H1 (cell line): Measurements from ENCODE around the gene DUSP1. TPM values are rescaled to one million over a fixed set of nuclear protein-coding genes. Genes with fewer than 3 reads are reported as not detected.

ENCODE experiments used
- CTCF ChIA-PET: fragments of 300-600 bp; sonication (Branson Sonifier 250); formaldehyde crosslinking; loops from one replicate; lab custom pipeline; 2021; ENCODE audit not compliant: partially characterized antibody; lab: Charles Lee
- POLR2A ChIA-PET: fragments of 300-600 bp; sonication (Branson Sonifier 250); formaldehyde crosslinking; loops from one replicate; lab custom pipeline; 2021; ENCODE audit warnings: inconsistent platforms; ENCODE audit not compliant: partially characterized antibody; lab: Charles Lee
- DNase-seq, 2 experiments: peaks; one replicate each; pipeline versions ENCODE4 v3.0.0 to v3.0.0-alpha.2; 2010 to 2022; ENCODE audit warnings: low spot score in 2 of 2, low read depth in 1 of 2, mixed read lengths in 1 of 2
- FAIRE-seq: peaks from 2 replicates; lab custom pipeline; 2011; peaks lifted over from hg19 to GRCh38; lab: Jason Lieb, UNC
- H2AFZ ChIP-seq: 2 replicates; pipeline ENCODE4 v1.8.1; 2012; ENCODE audit warnings: low read length, inconsistent platforms
- H2AK5ac ChIP-seq: 2 replicates; pipeline ENCODE4 v1.6.1; 2013; ENCODE audit warnings: low read depth, low read length
- H2BK120ac ChIP-seq: replicated peaks from 2 replicates; pipeline ENCODE3; 2013; ENCODE audit warnings: low read depth, low read length, inconsistent platforms
- H2BK12ac ChIP-seq: 2 replicates; pipeline ENCODE4 v1.6.1; 2013; ENCODE audit warnings: low read depth, low read length
- H2BK15ac ChIP-seq: 2 replicates; pipeline ENCODE4 v1.6.1; 2013; ENCODE audit warnings: low read length
- H2BK20ac ChIP-seq: 2 replicates; pipeline ENCODE4 v1.6.1; 2013; ENCODE audit warnings: low read length
- H2BK5ac ChIP-seq: 2 replicates; pipeline ENCODE4 v1.6.1; 2013; ENCODE audit warnings: low read depth, low read length
- H3K14ac ChIP-seq: 2 replicates; pipeline ENCODE4 v1.6.1; 2013; ENCODE audit warnings: inconsistent platforms; ENCODE audit not compliant: insufficient read length
- H3K18ac ChIP-seq: 2 replicates; pipeline ENCODE4 v1.6.1; 2013; ENCODE audit warnings: low read length; ENCODE audit errors: extremely low read depth
- H3K23ac ChIP-seq: 2 replicates; pipeline ENCODE4 v1.6.1; 2013; ENCODE audit warnings: inconsistent platforms; ENCODE audit not compliant: insufficient read length
- H3K23me2 ChIP-seq: 2 replicates; pipeline ENCODE4 v1.6.1; 2013; ENCODE audit warnings: low read depth, low read length
- H3K27ac ChIP-seq: 2 replicates; pipeline ENCODE4 v1.6.1; 2011; ENCODE audit warnings: low read depth, low read length, inconsistent platforms
- H3K27me3 ChIP-seq, 4 experiments: replicated peaks in 1 of 4; 1 replicate in 1 of 4; 2 replicates in 3 of 4; pipeline versions ENCODE4 v1.6.1 to v1.8.1; 2011 to 2013; ENCODE audit warnings: low read length in 3 of 4, mild to moderate bottlenecking in 3 of 4, inconsistent platforms in 2 of 4, mixed read lengths in 2 of 4, moderate library complexity in 1 of 4; ENCODE audit not compliant: control insufficient read depth in 3 of 4, insufficient read depth in 3 of 4; ENCODE audit errors: extremely low read depth in 1 of 4
- H3K36me3 ChIP-seq, 4 experiments: 2 replicates each; pipeline versions ENCODE4 v1.6.1 to v1.8.1; 2011 to 2013; ENCODE audit warnings: mild to moderate bottlenecking in 4 of 4, low read length in 3 of 4, moderate library complexity in 2 of 4, control low read depth in 1 of 4, inconsistent platforms in 1 of 4; ENCODE audit not compliant: insufficient read depth in 4 of 4, control insufficient read depth in 2 of 4
- H3K4ac ChIP-seq: replicated peaks from 2 replicates; pipeline ENCODE3; 2013; ENCODE audit warnings: low read length, low read depth, mixed read lengths, inconsistent platforms; ENCODE audit not compliant: insufficient read length
- H3K4me1 ChIP-seq, 4 experiments: replicated peaks in 1 of 4; 1 replicate in 1 of 4; 2 replicates in 3 of 4; pipeline versions ENCODE4 v1.6.1 to v1.8.1; 2011 to 2013; ENCODE audit warnings: low read length in 3 of 4, inconsistent platforms in 2 of 4, mixed read lengths in 1 of 4; ENCODE audit not compliant: insufficient read depth in 4 of 4, control insufficient read depth in 3 of 4
- H3K4me2 ChIP-seq, 2 experiments: 2 replicates each; pipeline versions ENCODE4 v1.6.1 to v1.8.1; 2011 to 2013; ENCODE audit warnings: low read depth in 2 of 2, low read length in 2 of 2, control low read depth in 1 of 2, inconsistent platforms in 1 of 2, mild to moderate bottlenecking in 1 of 2; ENCODE audit not compliant: insufficient read depth in 1 of 2
- H3K4me3 ChIP-seq, 4 experiments: fragments of 200-600, 300-600 bp in 1 of 4; sonication (generic), shearing (Covaris generic), sonication (Bioruptor Twin) in 1 of 4; 2 replicates each; pipeline versions ENCODE4 v1.5.1 to v1.8.1; 2011 to 2016; ENCODE audit warnings: low read length in 4 of 4, low read depth in 3 of 4, control low read depth in 2 of 4, inconsistent platforms in 2 of 4, mild to moderate bottlenecking in 2 of 4, mixed read lengths in 1 of 4, moderate library complexity in 1 of 4; ENCODE audit not compliant: insufficient read depth in 2 of 4; ENCODE audit errors: extremely low read depth in 1 of 4
- H3K56ac ChIP-seq: replicated peaks from 2 replicates; pipeline ENCODE3; 2013; ENCODE audit warnings: low read depth, mild to moderate bottlenecking, mixed read lengths, low read length, inconsistent platforms; ENCODE audit not compliant: insufficient read length
- H3K79me1 ChIP-seq: 2 replicates; pipeline ENCODE4 v1.6.1; 2013; ENCODE audit warnings: low read depth, low read length, control low read depth
- H3K79me2 ChIP-seq, 2 experiments: 2 replicates each; pipeline versions ENCODE4 v1.6.1 to v1.8.1; 2012 to 2013; ENCODE audit warnings: low read length in 2 of 2, mild to moderate bottlenecking in 2 of 2, inconsistent platforms in 1 of 2; ENCODE audit not compliant: insufficient read depth in 2 of 2, control insufficient read depth in 1 of 2
- H3K9ac ChIP-seq, 4 experiments: replicated peaks in 1 of 4; 1 replicate in 1 of 4; 2 replicates in 3 of 4; pipeline versions ENCODE4 v1.6.1 to v1.8.1; 2011 to 2013; ENCODE audit warnings: low read depth in 3 of 4, low read length in 3 of 4, control low read depth in 2 of 4, mild to moderate bottlenecking in 2 of 4, moderate library complexity in 2 of 4, inconsistent platforms in 1 of 4; ENCODE audit errors: extremely low read depth in 1 of 4
- H3K9me3 ChIP-seq, 2 experiments: 2 replicates each; pipeline versions ENCODE4 v1.6.1 to v1.8.1; 2012 to 2013; ENCODE audit warnings: mild to moderate bottlenecking in 2 of 2, moderate library complexity in 2 of 2, control low read depth in 1 of 2, inconsistent platforms in 1 of 2, low read depth in 1 of 2, low read length in 1 of 2, mixed read lengths in 1 of 2; ENCODE audit not compliant: insufficient read depth in 2 of 2
- H4K20me1 ChIP-seq, 2 experiments: replicated peaks in 1 of 2; 2 replicates each; pipeline versions ENCODE3 to v1.8.1; 2011 to 2013; ENCODE audit warnings: inconsistent platforms in 2 of 2, low read length in 2 of 2, mild to moderate bottlenecking in 1 of 2; ENCODE audit not compliant: insufficient read depth in 2 of 2, control insufficient read depth in 1 of 2
- H4K5ac ChIP-seq: 2 replicates; pipeline ENCODE4 v1.6.1; 2013; ENCODE audit warnings: low read length, low read depth, mixed read lengths, inconsistent platforms; ENCODE audit not compliant: insufficient read length
- H4K8ac ChIP-seq: 2 replicates; pipeline ENCODE4 v1.8.0; 2013; ENCODE audit warnings: mild to moderate bottlenecking, moderate library complexity, low read length, inconsistent platforms; ENCODE audit not compliant: insufficient read depth; ENCODE audit errors: extremely low read depth
- H4K91ac ChIP-seq: replicated peaks from 2 replicates; pipeline ENCODE3; 2013; ENCODE audit warnings: low read length, mixed read lengths, inconsistent platforms; ENCODE audit not compliant: insufficient read length
- ASH2L ChIP-seq: fragments of 200-600, 300-600 bp; sonication (generic); IDR thresholded peaks from one replicate; pipeline ENCODE4 v1.7.1; 2017; ENCODE audit warnings: low read length
- POLR2AphosphoS5 ChIP-seq: IDR thresholded peaks from 2 replicates; pipeline ENCODE4 v1.6.1; 2011; ENCODE audit warnings: low read depth, low read length
- SP4 ChIP-seq: IDR thresholded peaks from 2 replicates; pipeline ENCODE4 v1.6.1; 2012; ENCODE audit warnings: low read length, inconsistent platforms
- SRF ChIP-seq: IDR thresholded peaks from 2 replicates; pipeline ENCODE4 v1.6.1; 2011; ENCODE audit warnings: mild to moderate bottlenecking, low read depth, low read length, moderate library complexity
- WGBS, 2 experiments: shearing (Covaris generic) in 1 of 2; methylation state at CpG; one replicate each; pipeline versions ENCODE4 v1.1.6 to v1.1.7; 2013 to 2015; ENCODE audit warnings: low lambda C conversion rate in 2 of 2, mixed read lengths in 2 of 2, inconsistent platforms in 1 of 2, low coverage in 1 of 2, missing lambda C conversion rate in 1 of 2; ENCODE audit not compliant: insufficient replicate concordance in 2 of 2, insufficient coverage in 1 of 2, insufficient read length in 1 of 2; ENCODE audit errors: extremely low coverage in 1 of 2, missing lambda C conversion rate in 1 of 2; 5-methylcytosine and 5-hydroxymethylcytosine counted together
- polyA plus RNA-seq, 7 experiments: library from polyadenylated mRNA; depleted of rRNA in 3 of 7; stranded (reverse) in 5 of 7; unstranded in 2 of 7; fragments of >200 nt in 5 of 7; fragments of 200-250 nt in 2 of 7; gene quantifications; 1 replicate in 5 of 7; 2 replicates in 1 of 7; 4 replicates in 1 of 7; pipeline versions ENCODE4 v1.2.1 to v1.2.3, GENCODE V29; 2011 to 2013; ENCODE audit warnings: missing spikeins in 2 of 7, mixed read lengths in 2 of 7
- total RNA-seq: library from RNA; stranded (reverse); fragmentation: NEBNext Ultra II Directional; extraction: Animal tissue kit (Norgen Biotek cat#: 25700); gene quantifications from 2 replicates; pipeline ENCODE4 v1.2.1, GENCODE V29; 2021

The DUSP1 gene
- total and polyA plus RNA-seq, 2 of the 8 experiments (the other 6 are each of a cell fraction or from before 2014, with no cell fraction given) = 6.5 to 11.7 TPM

DNA sequence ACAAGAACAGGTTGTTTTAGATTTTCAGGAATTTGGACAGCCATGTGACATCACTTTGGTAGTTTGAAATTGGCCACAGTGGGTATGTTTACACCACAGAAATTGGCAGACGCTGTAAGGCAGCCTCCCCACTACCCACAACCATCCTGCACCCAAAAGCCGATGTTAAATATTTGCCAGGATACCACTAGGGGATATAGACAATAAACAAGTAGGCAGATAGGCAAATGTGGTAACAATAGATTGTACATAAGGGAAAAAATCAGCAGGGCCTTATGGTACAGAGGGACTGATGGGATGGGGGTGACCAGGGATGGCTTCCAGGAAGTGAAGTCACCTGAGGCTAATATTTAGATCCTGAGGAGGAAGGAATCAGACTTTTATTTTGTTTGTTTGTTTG, 31.1 kb upstream of the DUSP1 start:
- no peak overlapping the region for H3K9ac ChIP-seq
- POLR2A ChIA-PET = no interaction called here
- no peak for FAIRE-seq
- TF ChIP-seq SRF (no peak), SP4 (no peak), ASH2L (no peak), POLR2AphosphoS5 (no peak)

More for the DNA sequence above, 31.1 kb upstream of the DUSP1 start:
- Histone ChIP-seq H4K8ac (no peak overlapping the region), H2BK12ac (no peak overlapping the region), H3K56ac (no peak overlapping the region), H2AFZ (no peak overlapping the region), H2BK120ac (no peak overlapping the region), H3K79me2 (no peaks in the 10 kb centered on the region), H3K18ac (no peak overlapping the region), H3K23ac (no peak overlapping the region), H3K27me3 (peaks cover 0 to 2% (median 0%) of the 10 kb centered on the region in 4 experiments; a peak in 1 of 7 replicates), H3K4me2 (no peak overlapping the region), H2BK20ac (no peak overlapping the region), H3K9me3 (no peaks in the 10 kb centered on the region), H2AK5ac (no peak overlapping the region), H3K4ac (no peak overlapping the region), H4K91ac (no peak overlapping the region), H3K4me1 (no peaks in the 10 kb centered on the region), H3K4me3 (no peak overlapping the region), H4K5ac (no peak overlapping the region), H3K23me2 (no peaks in the 10 kb centered on the region), H3K36me3 (no peaks in the 10 kb centered on the region), H4K20me1 (no peaks in the 10 kb centered on the region), H2BK15ac (no peak overlapping the region), H3K79me1 (no peaks in the 10 kb centered on the region), H3K14ac (no peak overlapping the region), H2BK5ac (no peak overlapping the region), H3K27ac (no peak overlapping the region)
- CTCF ChIA-PET = no interaction called here
- DNase-seq = no peak
- 89% methylated on average over 2 of the region's 2 CpGs; no CpG with 5 or more reads in 1 of the 2 experiments for whole genome bisulfite sequencing, 2 experiments
